GM18861 (cell line): ENCODE results near the gene NUP58.

Source experiments
- ATAC-seq: cut with Tn5 transposase; IDR thresholded peaks from one replicate; pipeline ENCODE4 v1.9.1; 2021; ENCODE audit not compliant: unreplicated experiment

Gene NUP58

GRCh38 chr13:25375727-25376358 is 74.4 kb downstream of the NUP58 start:
- no peak for ATAC-seq

GRCh38 chr13:25377244-25377962 is 76.0 kb downstream of the NUP58 start:
- no peak for ATAC-seq

- ATAC-seq = no peak
Observed at GRCh38 chr13:25378528-25378927, 77.1 kb downstream of the NUP58 start.

GRCh38 chr13:25379011-25379410 is 77.6 kb downstream of the NUP58 start:
- ATAC-seq = no peak

GRCh38 chr13:25380082-25380481 is 78.7 kb downstream of the NUP58 start:
- no peak for ATAC-seq

GRCh38 chr13:25380741-25381324 is 79.4 kb downstream of the NUP58 start:
- ATAC-seq = no peak

GRCh38 chr13:25384758-25385410 is 83.5 kb downstream of the NUP58 start:
- ATAC-seq = no peak

GRCh38 chr13:25391932-25392331 is 90.5 kb downstream of the NUP58 start:
- ATAC-seq = no peak
